NCI-H2171 (cell line): Measurements from ENCODE around the gene MIPOL1.
"Not testable (repeated sequence)": the region's sequence is repeated elsewhere in the genome, so short reads cannot be mapped to it uniquely, and the experiment has no call there.

ENCODE experiments used
- DNase-seq: peaks from one replicate; lab custom pipeline; 2025; lab: John Stamatoyannopoulos, UW

Gene MIPOL1

GRCh38 chr14:37546621-37547447 is 349.1 kb downstream of the MIPOL1 start:
- no peak for DNase-seq

- DNase-seq = no peak
These were observed 352.8 kb downstream of the MIPOL1 start for GRCh38 chr14:37550511-37550910.

GRCh38 chr14:37551119-37551518 is 353.4 kb downstream of the MIPOL1 start:
- no peak for DNase-seq

GRCh38 chr14:37553935-37554550 is 356.3 kb downstream of the MIPOL1 start:
- no peak for DNase-seq

GRCh38 chr14:37555596-37555995 is 357.9 kb downstream of the MIPOL1 start:
- DNase-seq = not testable (repeated sequence)

GRCh38 chr14:37558740-37559139 is 361.0 kb downstream of the MIPOL1 start:
- no peak for DNase-seq

GRCh38 chr14:37559386-37559785 is 361.6 kb downstream of the MIPOL1 start:
- DNase-seq = no peak

GRCh38 chr14:37563189-37563588 is 365.5 kb downstream of the MIPOL1 start:
- DNase-seq = no peak

GRCh38 chr14:37565550-37565949 is 367.8 kb downstream of the MIPOL1 start:
- no peak for DNase-seq

- DNase-seq = no peak
These were observed 369.2 kb downstream of the MIPOL1 start for GRCh38 chr14:37566811-37567371.

GRCh38 chr14:37569729-37570128 is 372.0 kb downstream of the MIPOL1 start:
- no peak for DNase-seq

- DNase-seq = no peak
These were observed 373.7 kb downstream of the MIPOL1 start for GRCh38 chr14:37571391-37571790.

- no peak for DNase-seq
These were observed 375.6 kb downstream of the MIPOL1 start for GRCh38 chr14:37573356-37573755.

GRCh38 chr14:37579274-37579673 is 381.5 kb downstream of the MIPOL1 start:
- no peak for DNase-seq

GRCh38 chr14:37580146-37580545 is 382.4 kb downstream of the MIPOL1 start:
- DNase-seq = no peak

- DNase-seq = peak; percentile 62
These were observed 385.8 kb downstream of the MIPOL1 start for GRCh38 chr14:37583358-37584210.

- DNase-seq = no peak
These were observed 386.7 kb downstream of the MIPOL1 start for GRCh38 chr14:37584211-37585100.

GRCh38 chr14:37585101-37585511 is 387.4 kb downstream of the MIPOL1 start:
- DNase-seq = no peak

GRCh38 chr14:37585971-37586796 is 388.4 kb downstream of the MIPOL1 start:
- DNase-seq = no peak

- DNase-seq = no peak
These were observed 389.0 kb downstream of the MIPOL1 start for GRCh38 chr14:37586797-37587130.
